BJ (cell line): ENCODE measurements around the gene ZNF77. TPM values are rescaled to one million over a fixed set of nuclear protein-coding genes. Genes with fewer than 3 reads are reported as not detected.
"Not testable (repeated sequence)": the region's sequence is repeated elsewhere in the genome, so short reads cannot be mapped to it uniquely, and the experiment has no call there.

Experiments used
- CTCF ChIA-PET: fragments of 350-600 bp; formaldehyde crosslinking; extraction: SDS; loops from one replicate; lab custom pipeline; 2021; ENCODE audit warnings: antibody characterized with exemption, inconsistent platforms; lab: Yijun Ruan, JAX
- POLR2A ChIA-PET: fragments of 300-600 bp; sonication (Branson Sonifier 250); formaldehyde crosslinking; extraction: SDS; loops from one replicate; lab custom pipeline; 2021; ENCODE audit warnings: antibody characterized with exemption; lab: Charles Lee
- DNase-seq: peaks from one replicate; pipeline ENCODE4 v3.0.0-alpha.2; 2011; ENCODE audit warnings: low read depth
- H3K27me3 ChIP-seq: 2 replicates; pipeline ENCODE4 v1.6.0; 2011; ENCODE audit warnings: low read length; ENCODE audit not compliant: control insufficient read depth, insufficient read depth
- H3K36me3 ChIP-seq: 2 replicates; pipeline ENCODE4 v1.5.1; 2011; ENCODE audit warnings: low read length; ENCODE audit not compliant: control insufficient read depth, insufficient read depth
- H3K4me3 ChIP-seq: 2 replicates; pipeline ENCODE4 v1.5.1; 2011; ENCODE audit warnings: low read depth, mild to moderate bottlenecking, control low read depth, low read length
- CTCF ChIP-seq: IDR thresholded peaks from 2 replicates; pipeline ENCODE4 v1.5.1; 2011; ENCODE audit warnings: low read depth, mild to moderate bottlenecking, control low read depth, inconsistent platforms, low read length, moderate library complexity; ENCODE audit not compliant: insufficient read depth
- polyA plus RNA-seq: library from polyadenylated mRNA; depleted of rRNA; stranded (reverse); fragments of >200 nt; gene quantifications from 2 replicates; pipeline ENCODE4 v1.2.3, GENCODE V29; 2011

The ZNF77 gene
- polyA plus RNA-seq, 1 experiment = 3.2 TPM

DNA sequence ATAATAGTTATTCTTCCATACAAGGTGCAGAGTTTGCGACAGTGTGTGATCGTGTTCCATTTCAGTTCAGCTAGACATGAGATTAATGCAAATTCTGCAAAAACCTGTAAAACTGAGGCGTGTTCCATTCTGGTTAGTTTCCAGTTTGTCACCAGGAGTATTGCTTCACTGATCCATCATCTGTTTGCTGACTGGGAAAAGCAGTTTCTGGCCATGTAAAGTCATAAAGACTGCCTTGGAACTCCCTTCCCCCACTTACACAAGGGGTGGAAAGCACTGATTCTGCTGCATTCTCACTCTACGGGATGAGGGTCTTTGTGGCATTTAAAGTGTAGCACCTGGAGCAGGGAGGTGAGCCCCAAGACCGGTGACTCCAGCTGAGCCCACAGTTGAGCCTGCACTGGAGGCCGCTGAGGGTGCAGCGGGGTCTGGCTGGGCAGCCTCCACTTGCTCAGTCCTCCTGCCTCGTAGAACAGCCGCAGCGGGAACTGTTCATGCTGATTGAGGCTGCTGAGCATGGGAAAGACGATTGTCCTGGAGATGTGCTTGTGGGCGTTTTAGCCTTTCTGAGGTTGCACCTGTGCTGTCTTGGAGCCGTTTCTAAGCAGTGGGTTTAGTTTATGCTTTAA, 42.1 kb downstream of the ZNF77 start:
- ChIA-PET POLR2A (no interaction called here), CTCF (interaction anchor here (1.2 kb wide), 1 partner anchor 48 kb away, joined by 5 read pairs; no protein-coding TSS in a partner anchor)
- Histone ChIP-seq H3K27me3 (no peaks in the 10 kb centered on the region), H3K4me3 (no peak overlapping the region), H3K36me3 (no peaks in the 10 kb centered on the region)
- no peak for DNase-seq
- TF ChIP-seq CTCF = no peak

DNA sequence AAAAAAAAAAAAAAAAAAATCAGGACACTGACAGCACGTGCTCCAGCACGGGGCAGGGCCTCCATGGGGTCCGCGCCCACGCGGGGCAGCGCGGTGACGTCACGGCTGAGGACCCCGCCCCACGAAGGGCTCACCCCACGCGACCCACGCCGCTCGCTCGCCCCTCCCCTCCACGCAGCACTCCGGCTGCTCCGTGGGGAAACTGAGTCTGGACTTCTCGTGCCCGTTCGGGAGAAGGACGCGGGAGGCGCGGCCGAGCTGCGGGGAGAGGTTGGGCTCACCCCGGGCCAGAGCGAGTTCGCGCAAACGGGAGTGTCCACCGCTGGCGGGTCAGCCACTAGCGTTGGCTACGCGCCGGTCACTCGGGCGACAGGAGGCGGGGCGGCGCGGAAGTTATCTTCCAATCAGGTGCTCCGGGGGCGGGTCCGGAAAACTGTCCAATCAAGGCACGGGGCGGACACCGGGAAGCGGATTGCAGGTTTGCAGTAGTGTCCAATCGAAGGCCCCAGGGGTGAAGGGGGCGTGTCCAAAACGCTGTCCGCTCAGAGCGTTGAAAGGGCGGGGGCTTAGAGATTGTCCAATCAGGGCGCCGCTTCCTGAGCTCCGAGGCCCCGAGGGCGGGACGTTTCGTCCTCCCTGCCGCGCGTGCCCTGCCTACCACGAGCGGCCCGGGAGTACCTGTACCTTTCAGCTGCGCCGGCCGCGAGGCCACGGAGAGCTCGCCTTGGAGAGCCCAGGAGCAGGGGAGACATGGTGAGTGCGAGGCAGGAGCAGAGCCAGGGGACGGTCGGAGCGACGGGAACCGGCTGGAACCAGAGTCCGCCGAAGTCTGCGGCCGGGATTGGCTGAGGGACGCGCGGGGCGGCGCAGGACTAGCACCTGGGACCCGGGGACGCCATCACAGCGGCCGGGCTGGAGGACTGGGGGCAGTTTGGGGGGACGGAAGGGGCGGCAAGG, 44.2 kb downstream of the ZNF77 start, which contains the start of gene ZNF57:
Gene ZNF57 (plus strand): TSS at position 633 of the 957 bp plus-strand sequence. CDS start 118 bp downstream, at position 751.
- Histone ChIP-seq H3K4me3 (peak within 1 kb of the TSS; percentile 97), H3K27me3 (no peaks in the 10 kb centered on the region), H3K36me3 (no peaks in the 10 kb centered on the region)
- no peak for TF ChIP-seq CTCF
- POLR2A ChIA-PET = interaction anchor here (0.6 kb wide), 4 partner anchors 10 to 375 kb away, joined by 3 to 4 read pairs (median 4); partner anchors contain the start of gene ZNF555
- CTCF ChIA-PET = interaction anchor here (0.6 to 1.7 kb wide), 5 partner anchors 12 to 340 kb away, joined by 3 to 6 read pairs (median 3); no protein-coding TSS in a partner anchor
- peak; percentile 94 for DNase-seq

DNA sequence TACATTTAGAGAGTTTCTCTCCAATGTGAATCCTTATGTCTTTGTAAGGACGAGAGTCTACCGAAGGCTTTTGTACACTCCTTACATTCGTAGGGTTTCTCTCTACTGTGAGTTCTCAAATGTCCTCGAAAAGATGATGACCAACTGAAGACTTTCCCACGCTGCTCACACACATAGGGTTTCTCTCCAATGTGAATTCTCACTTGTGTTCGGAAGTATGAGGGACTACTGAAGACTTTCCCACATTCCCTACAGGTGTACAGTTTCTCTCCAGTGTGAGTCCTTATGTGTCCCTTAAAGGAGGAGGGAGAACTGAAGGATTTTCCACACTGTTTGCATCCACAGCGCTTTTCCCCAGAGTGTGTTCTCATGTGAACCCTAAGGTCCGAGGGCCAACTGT, 48.1 kb downstream of the ZNF77 start:
- no peak overlapping the region for H3K4me3 ChIP-seq
- H3K27me3 ChIP-seq = no peaks in the 10 kb centered on the region
- no peaks in the 10 kb centered on the region for H3K36me3 ChIP-seq
- TF ChIP-seq CTCF = no peak
- CTCF ChIA-PET = interaction anchor here (1.6 kb wide), 1 partner anchor 9 kb away, joined by 6 read pairs; no protein-coding TSS in a partner anchor
- no peak for DNase-seq
- POLR2A ChIA-PET = no interaction called here

- H3K27me3 ChIP-seq, H3K36me3 ChIP-seq, POLR2A ChIA-PET, DNase-seq, CTCF ChIA-PET, H3K4me3 ChIP-seq: not testable (repeated sequence)
Measured at GRCh38 chr19:2890531-2890930, 54.2 kb downstream of the ZNF77 start.

GRCh38 chr19:2888731-2889224, 56.0 kb downstream of the ZNF77 start:
- Histone ChIP-seq H3K27me3 (no peaks in the 10 kb centered on the region), H3K36me3 (no peaks in the 10 kb centered on the region), H3K4me3 (peak overlapping the region; percentile 22)
- CTCF ChIA-PET = interaction anchor here (1.4 to 2.1 kb wide), 5 partner anchors 8 to 238 kb away, joined by 3 to 22 read pairs (median 6); no protein-coding TSS in a partner anchor
- TF ChIP-seq CTCF = no peak
- no peak for DNase-seq
- POLR2A ChIA-PET = no interaction called here
